Brain microvascular endothelial cell (primary cell): ENCODE results near the gene SLC25A33.

Source experiments
- DNase-seq: peaks from one replicate; pipeline ENCODE4 v3.0.0-alpha.2; 2020
- H3K27ac ChIP-seq: fragments of 250-450 bp; sonication (Bioruptor Pico); 2 replicates; pipeline ENCODE4 v1.5.1; 2020; ENCODE audit warnings: mild to moderate bottlenecking, moderate library complexity
- H3K27me3 ChIP-seq: fragments of 250-450 bp; sonication (Bioruptor Pico); replicated peaks from 2 replicates; pipeline ENCODE4 v1.5.1; 2020; ENCODE audit warnings: mild to moderate bottlenecking
- H3K36me3 ChIP-seq: fragments of 250-450 bp; sonication (Bioruptor Pico); replicated peaks from 2 replicates; pipeline ENCODE4 v1.5.1; 2020; ENCODE audit warnings: mild to moderate bottlenecking
- H3K4me3 ChIP-seq: 2 replicates; pipeline ENCODE4 v1.5.1; 2011; ENCODE audit warnings: low read depth, mild to moderate bottlenecking, control low read depth, low read length, moderate library complexity
- in situ Hi-C: cut with HindIII; loops from 2 replicates; pipeline ENCODE4 v1.10.0; 2017; ENCODE audit warnings: low sequenced_read_pairs, low pct_ligation_motif_present
- TF ChIP-seq, protein P1 (sequence below): IDR thresholded peaks from 2 replicates; pipeline ENCODE4 v1.5.1; 2011; ENCODE audit warnings: low read depth, mild to moderate bottlenecking, moderate library complexity, low read length, control low read depth, inconsistent platforms; ENCODE audit errors: missing control alignments

Gene SLC25A33

DNA sequence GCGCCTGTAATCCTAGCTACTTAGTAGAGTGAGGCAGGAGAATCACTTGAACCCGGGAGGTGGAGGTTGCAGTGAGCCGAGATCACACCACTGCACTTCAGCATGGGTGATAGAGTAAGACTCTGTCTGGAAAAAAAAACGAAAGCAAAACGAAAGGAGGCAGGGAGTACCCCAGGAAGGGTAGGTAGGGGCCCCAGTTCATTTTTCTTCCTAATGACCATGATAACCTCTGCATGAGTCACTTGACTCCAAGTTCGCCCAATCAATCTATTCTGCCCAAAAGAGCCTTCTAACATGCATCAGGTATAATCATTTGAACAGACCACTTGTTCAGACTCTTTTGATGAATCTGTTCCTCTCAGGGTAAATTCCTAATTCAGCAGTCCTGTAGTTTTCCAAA, 36.2 kb downstream of the SLC25A33 start:
- Histone ChIP-seq H3K4me3 (no peak overlapping the region), H3K27me3 (no peaks in the 10 kb centered on the region), H3K36me3 (peaks cover 12% of the 10 kb centered on the region), H3K27ac (no peak overlapping the region)
- no peak for DNase-seq
- TF ChIP-seq, protein P1, sequence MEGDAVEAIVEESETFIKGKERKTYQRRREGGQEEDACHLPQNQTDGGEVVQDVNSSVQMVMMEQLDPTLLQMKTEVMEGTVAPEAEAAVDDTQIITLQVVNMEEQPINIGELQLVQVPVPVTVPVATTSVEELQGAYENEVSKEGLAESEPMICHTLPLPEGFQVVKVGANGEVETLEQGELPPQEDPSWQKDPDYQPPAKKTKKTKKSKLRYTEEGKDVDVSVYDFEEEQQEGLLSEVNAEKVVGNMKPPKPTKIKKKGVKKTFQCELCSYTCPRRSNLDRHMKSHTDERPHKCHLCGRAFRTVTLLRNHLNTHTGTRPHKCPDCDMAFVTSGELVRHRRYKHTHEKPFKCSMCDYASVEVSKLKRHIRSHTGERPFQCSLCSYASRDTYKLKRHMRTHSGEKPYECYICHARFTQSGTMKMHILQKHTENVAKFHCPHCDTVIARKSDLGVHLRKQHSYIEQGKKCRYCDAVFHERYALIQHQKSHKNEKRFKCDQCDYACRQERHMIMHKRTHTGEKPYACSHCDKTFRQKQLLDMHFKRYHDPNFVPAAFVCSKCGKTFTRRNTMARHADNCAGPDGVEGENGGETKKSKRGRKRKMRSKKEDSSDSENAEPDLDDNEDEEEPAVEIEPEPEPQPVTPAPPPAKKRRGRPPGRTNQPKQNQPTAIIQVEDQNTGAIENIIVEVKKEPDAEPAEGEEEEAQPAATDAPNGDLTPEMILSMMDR = no peak
- in situ Hi-C loops = no loop called here

- Histone ChIP-seq H3K4me3 (no peak overlapping the region), H3K36me3 (peaks cover 15% of the 10 kb centered on the region), H3K27ac (no peak overlapping the region), H3K27me3 (no peaks in the 10 kb centered on the region)
- in situ Hi-C loops = no loop called here
- no peak for DNase-seq
- TF ChIP-seq, protein P1 = no peak
Observed at GRCh38 chr1:9576903-9577302, 37.6 kb downstream of the SLC25A33 start.

DNA sequence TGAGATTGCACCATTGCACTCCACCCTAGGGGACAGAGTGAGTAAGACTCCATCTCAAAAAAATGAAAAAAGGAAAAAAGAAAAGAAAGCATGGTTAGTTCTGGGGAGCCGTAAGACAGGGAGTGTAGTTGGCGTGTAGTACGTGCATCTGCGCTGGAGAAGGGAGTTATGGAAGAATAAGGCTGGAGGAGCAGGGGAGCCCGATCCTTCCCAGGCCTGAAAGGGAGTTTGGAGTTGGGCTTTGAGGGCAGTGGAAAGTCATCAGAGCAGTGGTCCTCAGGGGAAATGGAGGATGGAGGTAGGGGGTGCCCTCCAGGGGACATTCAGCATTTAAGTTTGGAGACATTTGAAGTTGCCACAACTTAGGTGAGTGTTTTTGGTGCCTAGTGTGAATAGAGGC, 38.2 kb downstream of the SLC25A33 start:
- no peaks in the 10 kb centered on the region for H3K27me3 ChIP-seq
- TF ChIP-seq, protein P1 = no peak
- H3K36me3 ChIP-seq = peaks cover 18% of the 10 kb centered on the region
- in situ Hi-C loops = no loop called here
- DNase-seq = no peak
- H3K27ac ChIP-seq = no peak overlapping the region
- H3K4me3 ChIP-seq = no peak overlapping the region

- Histone ChIP-seq H3K36me3 (peaks cover 12% of the 10 kb centered on the region), H3K4me3 (no peak overlapping the region), H3K27ac (no peak overlapping the region), H3K27me3 (no peaks in the 10 kb centered on the region)
- no peak for DNase-seq
- TF ChIP-seq, protein P1 = no peak
- in situ Hi-C loops = no loop called here
Observed at GRCh38 chr1:9580942-9581341, 41.7 kb downstream of the SLC25A33 start.

DNA sequence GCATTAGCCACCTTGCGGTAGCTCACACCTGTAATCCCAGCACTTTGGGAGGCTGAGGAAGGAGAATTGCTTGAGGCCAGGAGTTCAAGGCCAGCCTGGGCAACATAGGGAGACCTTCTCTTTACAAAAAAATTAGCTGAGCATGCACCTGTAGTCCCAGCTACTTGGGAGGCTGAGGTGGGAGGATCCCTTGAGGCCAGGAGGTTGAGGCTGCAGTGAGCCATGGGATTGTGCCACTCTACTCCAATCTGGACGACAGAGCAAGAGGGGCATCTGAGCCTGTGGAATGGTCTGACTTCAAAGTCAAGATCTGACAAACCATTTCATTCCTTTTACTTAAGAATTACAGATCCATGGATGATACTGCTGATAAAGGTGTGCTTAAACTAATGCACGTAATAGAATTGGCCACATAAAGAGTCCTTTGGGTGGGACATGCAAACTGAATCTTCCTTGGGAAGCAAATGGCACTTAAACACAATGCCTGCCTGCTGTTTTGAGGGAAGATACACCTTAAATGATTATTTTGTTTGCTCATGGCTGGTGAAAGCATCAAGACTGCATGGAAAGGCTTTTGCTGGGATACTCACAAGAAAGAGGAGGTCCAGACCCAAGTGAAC, 47.0 kb downstream of the SLC25A33 start:
- no peaks in the 10 kb centered on the region for H3K27me3 ChIP-seq
- no peak overlapping the region for H3K4me3 ChIP-seq
- H3K36me3 ChIP-seq = peaks cover 4% of the 10 kb centered on the region
- H3K27ac ChIP-seq = no peak overlapping the region
- in situ Hi-C loops = no loop called here
- no peak for DNase-seq
- TF ChIP-seq, protein P1 = no peak

DNA sequence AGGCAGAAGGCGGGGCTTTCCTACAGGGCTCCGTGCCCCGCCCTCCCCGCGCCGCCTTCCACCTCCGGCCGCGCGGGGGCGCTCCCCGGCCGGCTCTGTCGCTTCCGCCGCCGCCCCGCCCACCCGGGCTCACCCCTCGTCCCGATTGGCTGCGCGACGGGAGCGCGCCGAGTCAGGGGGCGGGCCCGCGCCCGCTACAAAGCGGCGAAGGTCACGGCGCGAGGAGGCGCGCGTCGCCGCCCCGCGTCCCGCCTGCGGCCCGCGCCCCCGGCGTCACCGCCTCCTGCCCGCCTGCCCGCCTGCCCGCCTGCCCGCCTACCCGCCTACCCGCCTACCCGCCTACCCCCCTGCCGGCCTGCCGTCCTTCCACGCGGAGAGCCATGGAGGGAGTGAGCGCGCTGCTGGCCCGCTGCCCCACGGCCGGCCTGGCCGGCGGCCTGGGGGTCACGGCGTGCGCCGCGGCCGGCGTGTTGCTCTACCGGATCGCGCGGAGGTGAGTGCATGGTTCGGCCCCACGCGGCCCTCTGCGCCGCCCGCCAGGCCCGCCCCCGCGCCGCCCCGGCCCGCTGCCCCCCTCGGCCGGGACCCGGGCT, 49.4 kb downstream of the SLC25A33 start, which contains the start of gene TMEM201:
Gene TMEM201, plus strand, starts transcription at position 361 of the 593 bp plus-strand sequence. Its CDS starts 20 bp downstream, at position 381.
- peak within 1 kb of the TSS; percentile 50 for H3K27ac ChIP-seq

More for the DNA sequence above, 49.4 kb downstream of the SLC25A33 start, which contains the start of gene TMEM201:
- DNase-seq = peak; percentile 85
- H3K27me3 ChIP-seq = no peaks in the 10 kb centered on the region
- peak within 1 kb of the TSS; percentile 60 for H3K4me3 ChIP-seq
- in situ Hi-C loops = no loop called here
- TF ChIP-seq, protein P1 = peak; percentile 52
- no peaks in the 10 kb centered on the region for H3K36me3 ChIP-seq
